Neutrophil (primary cell): ENCODE measurements around the gene POM121L2.

ENCODE experiments used
- H3K27ac ChIP-seq: fragments of 200-600 bp; sonication (generic); 2 replicates; pipeline ENCODE4 v1.5.1; 2016; ENCODE audit warnings: mild to moderate bottlenecking, moderate library complexity
- H3K27me3 ChIP-seq: fragments of 200-600 bp; sonication (generic); 2 replicates; pipeline ENCODE4 v1.6.0; 2016; ENCODE audit warnings: mild to moderate bottlenecking
- H3K36me3 ChIP-seq: fragments of 200-600 bp; sonication (generic); 2 replicates; pipeline ENCODE4 v1.5.1; 2017
- H3K4me1 ChIP-seq, 2 experiments: fragments of 200-600 bp in 1 of 2; sonication (generic) in 1 of 2; 1 replicate in 1 of 2; 2 replicates in 1 of 2; pipeline versions ENCODE4 v1.5.1 to v1.6.1; 2013 to 2016; ENCODE audit warnings: low read depth in 1 of 2, low read length in 1 of 2, mild to moderate bottlenecking in 1 of 2, moderate library complexity in 1 of 2; ENCODE audit not compliant: control insufficient read depth in 1 of 2, insufficient read depth in 1 of 2
- H3K4me3 ChIP-seq, 2 experiments: fragments of 200-600 bp in 1 of 2; sonication (generic) in 1 of 2; 1 replicate in 1 of 2; 2 replicates in 1 of 2; pipeline ENCODE4 v1.5.1; 2013 to 2016; ENCODE audit warnings: low read depth in 1 of 2, low read length in 1 of 2, mild to moderate bottlenecking in 1 of 2, moderate library complexity in 1 of 2
- H3K9me3 ChIP-seq: fragments of 200-600 bp; sonication (generic); 2 replicates; pipeline ENCODE4 v1.5.1; 2016
- TF ChIP-seq, protein P1 (sequence below): fragments of 200-600 bp; sonication (generic); IDR thresholded peaks from 2 replicates; pipeline ENCODE4 v1.5.1; 2016; ENCODE audit warnings: antibody characterized with exemption

Gene POM121L2

DNA sequence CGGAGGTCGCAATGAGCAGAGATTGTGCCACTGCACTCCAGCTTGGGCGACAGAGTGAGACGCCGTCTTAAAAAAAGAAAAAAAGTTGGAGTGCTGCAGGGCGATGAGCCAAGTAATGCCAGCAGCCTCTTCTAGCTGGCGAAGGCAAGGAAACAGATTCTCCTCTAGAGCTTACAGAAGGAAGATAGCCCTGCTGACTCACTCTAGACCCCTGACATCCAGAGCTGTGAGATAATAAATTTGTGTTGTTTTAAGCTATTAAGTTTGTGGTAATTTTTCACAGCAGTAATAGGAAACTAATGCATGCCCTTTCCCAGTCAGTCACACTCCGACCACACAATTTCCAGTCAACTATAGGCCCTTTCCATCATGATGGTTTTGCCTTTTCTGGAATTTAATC lies 48.2 kb downstream of the POM121L2 start:
- no peaks in the 10 kb centered on the region for H3K36me3 ChIP-seq
- H3K27ac ChIP-seq, result no peak overlapping the region
- no peak overlapping the region for H3K4me3 ChIP-seq
- no peaks in the 10 kb centered on the region for H3K9me3 ChIP-seq
- peaks cover 93% of the 10 kb centered on the region for H3K27me3 ChIP-seq
- no peaks in the 10 kb centered on the region for H3K4me1 ChIP-seq
- TF ChIP-seq, protein P1, sequence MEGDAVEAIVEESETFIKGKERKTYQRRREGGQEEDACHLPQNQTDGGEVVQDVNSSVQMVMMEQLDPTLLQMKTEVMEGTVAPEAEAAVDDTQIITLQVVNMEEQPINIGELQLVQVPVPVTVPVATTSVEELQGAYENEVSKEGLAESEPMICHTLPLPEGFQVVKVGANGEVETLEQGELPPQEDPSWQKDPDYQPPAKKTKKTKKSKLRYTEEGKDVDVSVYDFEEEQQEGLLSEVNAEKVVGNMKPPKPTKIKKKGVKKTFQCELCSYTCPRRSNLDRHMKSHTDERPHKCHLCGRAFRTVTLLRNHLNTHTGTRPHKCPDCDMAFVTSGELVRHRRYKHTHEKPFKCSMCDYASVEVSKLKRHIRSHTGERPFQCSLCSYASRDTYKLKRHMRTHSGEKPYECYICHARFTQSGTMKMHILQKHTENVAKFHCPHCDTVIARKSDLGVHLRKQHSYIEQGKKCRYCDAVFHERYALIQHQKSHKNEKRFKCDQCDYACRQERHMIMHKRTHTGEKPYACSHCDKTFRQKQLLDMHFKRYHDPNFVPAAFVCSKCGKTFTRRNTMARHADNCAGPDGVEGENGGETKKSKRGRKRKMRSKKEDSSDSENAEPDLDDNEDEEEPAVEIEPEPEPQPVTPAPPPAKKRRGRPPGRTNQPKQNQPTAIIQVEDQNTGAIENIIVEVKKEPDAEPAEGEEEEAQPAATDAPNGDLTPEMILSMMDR, result no peak

DNA sequence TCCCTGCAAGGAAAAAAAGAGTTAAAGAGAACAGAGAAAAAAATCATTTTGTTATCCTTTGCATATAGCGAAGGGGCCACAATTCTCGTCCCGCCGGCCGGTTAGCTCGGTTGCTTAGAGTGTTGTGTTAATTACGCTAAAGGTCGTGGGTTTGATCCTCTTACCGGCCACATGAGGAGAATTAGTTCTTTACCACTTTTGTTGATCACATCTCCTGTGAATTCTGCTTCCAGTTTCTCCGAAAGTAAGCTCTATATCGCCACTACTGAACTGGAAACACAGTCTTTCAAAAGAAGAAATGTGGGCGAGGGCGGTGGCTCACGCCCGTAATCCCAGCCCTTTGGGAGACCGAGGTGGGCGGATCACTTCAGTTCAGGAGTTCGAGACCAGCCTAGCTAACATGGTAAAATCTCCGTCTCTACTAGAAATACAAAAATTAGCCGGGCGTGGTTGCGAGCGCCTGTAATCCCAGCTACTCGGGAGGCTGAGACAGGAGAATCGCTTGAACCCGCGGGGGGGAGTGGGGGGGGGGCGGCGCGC lies 51.2 kb downstream of the POM121L2 start:
- peaks cover 94% of the 10 kb centered on the region for H3K27me3 ChIP-seq
- no peaks in the 10 kb centered on the region for H3K9me3 ChIP-seq
- H3K36me3 ChIP-seq, result no peaks in the 10 kb centered on the region
- no peak overlapping the region for H3K4me3 ChIP-seq
- H3K4me1 ChIP-seq, result no peaks in the 10 kb centered on the region
- TF ChIP-seq, protein P1, result no peak
- H3K27ac ChIP-seq, result no peak overlapping the region

- TF ChIP-seq, protein P1, result no peak
- Histone ChIP-seq H3K4me1 (no peaks in the 10 kb centered on the region), H3K4me3 (no peak overlapping the region), H3K27me3 (peaks cover 97% of the 10 kb centered on the region), H3K9me3 (no peaks in the 10 kb centered on the region), H3K27ac (no peak overlapping the region), H3K36me3 (no peaks in the 10 kb centered on the region)
Observed at GRCh38 chr6:27260369-27260768, 51.7 kb downstream of the POM121L2 start.
